SU-DHL-6 (cell line): ENCODE results near the gene MYOG.

ENCODE experiments used
- H2AFZ ChIP-seq: fragments of 200-600 bp; sonication (generic); 2 replicates; pipeline ENCODE4 v1.6.1; 2014; ENCODE audit warnings: low read depth, mild to moderate bottlenecking, moderate library complexity, mixed read lengths, antibody characterized with exemption, low read length; ENCODE audit not compliant: severe bottlenecking
- H3F3A ChIP-seq: fragments of 200-600 bp; shearing (Covaris generic); 2 replicates; pipeline ENCODE4 v1.6.0; 2016; ENCODE audit warnings: antibody characterized with exemption, mild to moderate bottlenecking; ENCODE audit not compliant: insufficient read depth
- H3K27ac ChIP-seq: fragments of 200-600 bp; sonication (generic); 2 replicates; pipeline ENCODE4 v1.5.1; 2016; ENCODE audit warnings: low read depth, mild to moderate bottlenecking, low read length, moderate library complexity, mixed read lengths
- H3K27me3 ChIP-seq: fragments of 200-600 bp; sonication (generic), shearing (Covaris generic); 2 replicates; pipeline ENCODE4 v1.6.0; 2014; ENCODE audit warnings: mild to moderate bottlenecking, low read length
- H3K36me3 ChIP-seq: fragments of 200-600 bp; sonication (generic); 2 replicates; pipeline ENCODE4 v1.6.1; 2014; ENCODE audit warnings: mild to moderate bottlenecking, low read length, mixed read lengths
- H3K4me2 ChIP-seq: fragments of 300-600, 200-600 bp; shearing (Covaris generic), sonication (generic); 2 replicates; pipeline ENCODE4 v1.6.0; 2014; ENCODE audit warnings: low read length, low read depth, mild to moderate bottlenecking; ENCODE audit not compliant: poor library complexity, severe bottlenecking
- H3K4me3 ChIP-seq: fragments of 200-600 bp; sonication (generic); 2 replicates; pipeline ENCODE4 v1.5.1; 2014; ENCODE audit warnings: antibody characterized with exemption, low read length, mild to moderate bottlenecking, mixed read lengths; ENCODE audit not compliant: insufficient read depth, poor library complexity, severe bottlenecking
- H3K79me2 ChIP-seq: fragments of 200-600 bp; sonication (generic); 2 replicates; pipeline ENCODE4 v1.6.1; 2014; ENCODE audit warnings: mild to moderate bottlenecking, low read length, moderate library complexity; ENCODE audit not compliant: insufficient read depth
- H3K9ac ChIP-seq: fragments of 200-600 bp; sonication (generic); 2 replicates; pipeline ENCODE4 v1.7.0; 2014; ENCODE audit warnings: mild to moderate bottlenecking, low read length
- H3K9me2 ChIP-seq: fragments of 200-600 bp; sonication (generic); replicated peaks from 2 replicates; pipeline ENCODE4 v1.6.1; 2014; ENCODE audit warnings: low read length; ENCODE audit not compliant: insufficient read depth
- H3K9me3 ChIP-seq: fragments of 200-600 bp; sonication (generic); 2 replicates; pipeline ENCODE4 v1.6.1; 2014; ENCODE audit warnings: low read length, mixed read lengths; ENCODE audit not compliant: insufficient read depth
- H4K20me1 ChIP-seq: fragments of 200-600 bp; sonication (generic); 2 replicates; pipeline ENCODE4 v1.6.1; 2014; ENCODE audit warnings: low read depth, mild to moderate bottlenecking, antibody characterized with exemption, low read length, moderate library complexity, mixed read lengths
- CTCF ChIP-seq: fragments of 200-600 bp; sonication (generic); IDR thresholded peaks from one replicate; pipeline ENCODE4 v1.5.1; 2017; ENCODE audit warnings: antibody characterized with exemption, mild to moderate bottlenecking, low read length, moderate library complexity; ENCODE audit not compliant: insufficient read depth, poor library complexity, severe bottlenecking
- EZH2phosphoT487 ChIP-seq: fragments of 200-600 bp; sonication (generic), shearing (Covaris generic); conservative IDR thresholded peaks from 2 replicates; pipeline ENCODE4 v1.6.1; 2018; ENCODE audit warnings: mild to moderate bottlenecking, antibody characterized with exemption, low read length, moderate library complexity, mixed read lengths

Gene MYOG

GRCh38 chr1:203100516-203100869 is 14.7 kb upstream of the MYOG start:
- H3K9me2 ChIP-seq = no peaks in the 10 kb centered on the region
- no peak overlapping the region for H3K4me2 ChIP-seq
- H3K9me3 ChIP-seq = 0 out of 2 replicates have a peak, but pooled peaks cover under 1% of the 10 kb centered on the region
- no peak overlapping the region for H2AFZ ChIP-seq
- H3K79me2 ChIP-seq = no peaks in the 10 kb centered on the region
- H3K4me3 ChIP-seq = no peak overlapping the region
- no peak overlapping the region for H3K27ac ChIP-seq
- H3K9ac ChIP-seq = no peak overlapping the region
- no peaks in the 10 kb centered on the region for H3F3A ChIP-seq
- H3K36me3 ChIP-seq = no peaks in the 10 kb centered on the region
- H4K20me1 ChIP-seq = no peaks in the 10 kb centered on the region
- TF ChIP-seq EZH2phosphoT487 (no peak), CTCF (no peak)
- no peaks in the 10 kb centered on the region for H3K27me3 ChIP-seq

- no peaks in the 10 kb centered on the region for H3K79me2 ChIP-seq
- H2AFZ ChIP-seq = no peak overlapping the region
- TF ChIP-seq CTCF (no peak), EZH2phosphoT487 (no peak)
- no peaks in the 10 kb centered on the region for H3K36me3 ChIP-seq
- no peak overlapping the region for H3K9ac ChIP-seq
- H3K4me3 ChIP-seq = no peak overlapping the region
- no peaks in the 10 kb centered on the region for H3K9me2 ChIP-seq
- no peaks in the 10 kb centered on the region for H3F3A ChIP-seq
- 0 out of 2 replicates have a peak, but pooled peaks cover 6% of the 10 kb centered on the region for H3K9me3 ChIP-seq
- no peak overlapping the region for H3K4me2 ChIP-seq
- H3K27me3 ChIP-seq = no peaks in the 10 kb centered on the region
- H3K27ac ChIP-seq = no peak overlapping the region
- H4K20me1 ChIP-seq = no peaks in the 10 kb centered on the region
Observed at GRCh38 chr1:203099805-203100515, 14.1 kb upstream of the MYOG start.

- Histone ChIP-seq H3F3A (no peaks in the 10 kb centered on the region), H4K20me1 (no peaks in the 10 kb centered on the region), H3K36me3 (no peaks in the 10 kb centered on the region), H3K79me2 (no peaks in the 10 kb centered on the region), H3K4me2 (no peak overlapping the region), H3K9ac (no peak overlapping the region), H3K9me2 (no peaks in the 10 kb centered on the region), H2AFZ (no peak overlapping the region), H3K4me3 (no peak overlapping the region), H3K9me3 (0 out of 2 replicates have a peak, but pooled peaks cover 8% of the 10 kb centered on the region), H3K27me3 (no peaks in the 10 kb centered on the region), H3K27ac (no peak overlapping the region)
- TF ChIP-seq EZH2phosphoT487 (no peak), CTCF (no peak)
Observed at GRCh38 chr1:203098914-203099520, 13.2 kb upstream of the MYOG start.
